Sigmoid colon (tissue), 4 donors: Measurements from ENCODE around the gene PRODH2.

ENCODE experiments used
- CTCF ChIP-seq, 4 experiments: fragments of 450-650 bp in 3 of 4; fragments of 200-600 bp in 1 of 4; IDR thresholded peaks; one replicate each; pipeline ENCODE4 v1.5.1; 2016 to 2019; ENCODE audit warnings: antibody characterized with exemption in 4 of 4, mild to moderate bottlenecking in 3 of 4, moderate library complexity in 2 of 4
- EP300 ChIP-seq, 4 donors: sonication (generic); formaldehyde crosslinking; IDR thresholded peaks; one replicate each; pipeline ENCODE4 v1.6.1; 2017; ENCODE audit warnings: antibody characterized with exemption in 4 of 4
- POLR2A ChIP-seq, 2 donors: fragments of 450-650 bp; IDR thresholded peaks; one replicate each; pipeline ENCODE4 v1.6.1; 2016; ENCODE audit warnings: antibody characterized with exemption in 2 of 2, mild to moderate bottlenecking in 2 of 2, moderate library complexity in 2 of 2
- POLR2AphosphoS5 ChIP-seq, 4 donors: sonication (generic); formaldehyde crosslinking; IDR thresholded peaks; one replicate each; pipeline ENCODE4 v1.6.1; 2017; ENCODE audit warnings: antibody characterized with exemption in 4 of 4

- TF ChIP-seq CTCF (IDR thresholded peaks at IDR 0.05) (no peak), EP300 (IDR thresholded peaks at IDR 0.05) (no peak), POLR2A (IDR thresholded peaks at IDR 0.05) (no peak), POLR2AphosphoS5 (IDR thresholded peaks at IDR 0.05) (no peak)
These were observed 1.1 kb downstream of the PRODH2 start for GRCh38 chr19:35811317-35812219.
